ENCODE results near the gene ARMC6.
A peak's percentile ranks its signal among the peaks of the same experiment; 100 is the strongest.

ARMC6 gene

GRCh38 chr19:19064098-19064722, 30.8 kb downstream of the ARMC6 start:
- Histone ChIP-seq H3K36me3 (ENCODE audit: low read depth) (no peaks in the 10 kb centered on the region), H3K4me3 (ENCODE audit: severe bottlenecking) (peak overlapping the region; percentile 59), H3K4me1 (ENCODE audit: insufficient read depth, poor library complexity, severe bottlenecking) (peaks cover 4% of the 10 kb centered on the region), H3K27me3 (ENCODE audit: insufficient read depth, poor library complexity, severe bottlenecking) (no peaks in the 10 kb centered on the region), H3K27ac (ENCODE audit: poor library complexity, severe bottlenecking) (no peak overlapping the region), H3K9me3 (ENCODE audit: severe bottlenecking) (no peaks in the 10 kb centered on the region)
- ATAC-seq (ENCODE audit: low read depth) = no peak
- no peak for DNase-seq (ENCODE audit: low spot score)
- peak; percentile 29 for TF ChIP-seq CTCF (IDR thresholded peaks at IDR 0.05; ENCODE audit: poor library complexity, severe bottlenecking)

DNA sequence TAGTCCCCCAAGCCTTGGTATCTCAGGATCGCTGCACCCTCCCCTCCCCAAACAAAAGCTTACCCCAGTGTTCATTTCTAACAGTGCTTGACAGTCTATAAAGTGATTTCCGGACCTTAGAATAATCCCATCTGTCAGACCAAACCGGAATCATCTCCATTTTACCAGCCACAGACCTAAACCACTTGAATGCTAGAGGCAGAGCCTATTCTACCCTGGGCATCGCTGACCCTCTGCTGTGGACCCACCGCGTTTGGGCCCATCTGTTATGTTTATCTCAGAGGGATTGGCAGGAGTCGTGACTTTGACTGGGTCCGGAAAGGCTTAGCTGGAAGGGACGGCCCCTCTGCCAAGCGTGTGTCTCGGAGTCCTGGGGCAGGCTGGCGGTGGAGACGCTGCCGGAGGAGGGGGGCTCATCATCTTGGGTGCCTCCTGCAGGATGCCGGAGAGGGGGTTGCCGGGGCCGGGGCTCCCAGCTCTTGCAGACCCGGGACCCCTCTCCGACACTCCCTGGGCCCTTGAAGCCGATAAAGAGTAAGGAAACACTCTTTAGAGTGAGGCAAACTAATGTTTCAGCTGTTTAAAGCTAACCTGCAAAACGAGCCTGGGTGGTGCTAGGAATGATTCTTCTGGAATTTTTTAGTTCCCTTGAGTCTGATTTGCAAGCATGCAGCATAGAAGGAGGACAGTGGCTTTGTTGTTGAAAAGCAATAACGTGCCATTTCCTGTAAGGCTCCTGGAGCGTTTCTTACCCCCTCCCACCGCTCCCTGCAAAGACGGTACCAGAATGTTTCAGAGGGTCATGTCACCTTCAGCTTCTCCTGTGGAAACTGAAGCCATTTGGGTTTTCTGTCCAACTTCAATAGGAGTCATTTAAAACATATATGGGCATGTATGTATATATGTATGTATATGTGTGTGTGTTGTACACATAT, 31.7 kb downstream of the ARMC6 start:
- peak overlapping the region; percentile 59 for H3K4me3 ChIP-seq (ENCODE audit: severe bottlenecking)
- ATAC-seq (ENCODE audit: low read depth) (no peak), DNase-seq (ENCODE audit: low spot score) (no peak)
- H3K36me3 ChIP-seq (ENCODE audit: low read depth) = no peaks in the 10 kb centered on the region
- no peak for TF ChIP-seq CTCF (IDR thresholded peaks at IDR 0.05; ENCODE audit: poor library complexity, severe bottlenecking)
- H3K9me3 ChIP-seq (ENCODE audit: severe bottlenecking) = no peaks in the 10 kb centered on the region
- H3K27ac ChIP-seq (ENCODE audit: poor library complexity, severe bottlenecking) = no peak overlapping the region
- no peaks in the 10 kb centered on the region for H3K27me3 ChIP-seq (ENCODE audit: insufficient read depth, poor library complexity, severe bottlenecking)
- H3K4me1 ChIP-seq (ENCODE audit: insufficient read depth, poor library complexity, severe bottlenecking) = peaks cover 4% of the 10 kb centered on the region

DNA sequence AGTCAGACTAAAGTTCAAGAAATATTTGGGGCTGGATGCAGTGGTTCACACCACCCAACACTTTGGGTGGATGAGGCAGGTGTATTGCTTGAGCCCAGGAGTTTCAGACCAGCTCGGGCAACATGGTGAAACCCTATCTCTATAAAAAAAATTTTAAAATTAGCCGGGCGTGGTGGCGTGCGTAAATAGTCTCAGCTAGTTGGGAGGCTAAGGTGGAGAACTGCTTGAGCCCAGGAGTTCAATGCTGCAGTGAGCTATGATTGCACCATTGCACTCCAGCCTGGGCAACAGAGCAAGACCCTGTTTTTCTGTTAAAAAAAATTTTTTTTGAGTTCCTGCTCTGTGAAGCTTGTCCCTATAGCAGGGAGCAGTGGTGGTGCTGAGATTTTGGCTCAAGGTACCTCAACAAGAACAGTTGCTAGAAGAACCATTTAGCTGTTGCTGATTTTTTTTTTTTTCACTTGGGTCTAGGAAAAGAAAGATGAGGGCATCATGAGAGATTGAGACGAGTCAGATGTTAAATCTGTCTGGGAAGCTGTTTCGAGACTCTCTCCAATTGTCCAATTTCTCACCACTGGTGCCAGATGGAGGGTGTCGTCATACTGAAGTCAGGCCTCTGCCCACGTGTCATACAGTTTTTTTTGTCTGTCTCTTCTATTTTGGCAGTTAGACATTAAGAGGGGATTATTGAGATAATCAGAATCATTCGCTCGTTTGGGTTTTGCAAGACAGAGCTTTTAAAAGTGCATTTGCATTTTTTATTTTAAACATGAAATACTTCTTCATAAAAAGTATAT, 34.1 kb downstream of the ARMC6 start:
- Histone ChIP-seq H3K4me3 (ENCODE audit: severe bottlenecking) (no peak overlapping the region), H3K36me3 (ENCODE audit: low read depth) (no peaks in the 10 kb centered on the region), H3K27ac (ENCODE audit: poor library complexity, severe bottlenecking) (no peak overlapping the region), H3K27me3 (ENCODE audit: insufficient read depth, poor library complexity, severe bottlenecking) (no peaks in the 10 kb centered on the region), H3K9me3 (ENCODE audit: severe bottlenecking) (no peaks in the 10 kb centered on the region), H3K4me1 (ENCODE audit: insufficient read depth, poor library complexity, severe bottlenecking) (peaks cover 4% of the 10 kb centered on the region)
- TF ChIP-seq CTCF (IDR thresholded peaks at IDR 0.05; ENCODE audit: poor library complexity, severe bottlenecking) = no peak
- no peak for ATAC-seq (ENCODE audit: low read depth)
- no peak for DNase-seq (ENCODE audit: low spot score)

- no peaks in the 10 kb centered on the region for H3K4me1 ChIP-seq (ENCODE audit: insufficient read depth, poor library complexity, severe bottlenecking)
- H3K4me3 ChIP-seq (ENCODE audit: severe bottlenecking) = no peak overlapping the region
- TF ChIP-seq CTCF (IDR thresholded peaks at IDR 0.05; ENCODE audit: poor library complexity, severe bottlenecking) = no peak
- ATAC-seq (ENCODE audit: low read depth) (no peak), DNase-seq (ENCODE audit: low spot score) (no peak)
- H3K36me3 ChIP-seq (ENCODE audit: low read depth) = no peaks in the 10 kb centered on the region
- H3K27ac ChIP-seq (ENCODE audit: poor library complexity, severe bottlenecking) = no peak overlapping the region
- H3K27me3 ChIP-seq (ENCODE audit: insufficient read depth, poor library complexity, severe bottlenecking) = no peaks in the 10 kb centered on the region
- no peaks in the 10 kb centered on the region for H3K9me3 ChIP-seq (ENCODE audit: severe bottlenecking)
Measured at GRCh38 chr19:19068659-19069654, 35.6 kb downstream of the ARMC6 start.

Measured in RWPE2 (cell line).